HG03025 (cell line): ENCODE measurements around the gene DVL3.
"Not testable (repeated sequence)": the region's sequence is repeated elsewhere in the genome, so short reads cannot be mapped to it uniquely, and the experiment has no call there.

ENCODE experiments used
- ATAC-seq: cut with Tn5 transposase; IDR thresholded peaks from one replicate; pipeline ENCODE4 v1.9.1; 2021; ENCODE audit warnings: mild to moderate bottlenecking, moderate library complexity; ENCODE audit not compliant: unreplicated experiment, low FRiP score

Gene DVL3

DNA sequence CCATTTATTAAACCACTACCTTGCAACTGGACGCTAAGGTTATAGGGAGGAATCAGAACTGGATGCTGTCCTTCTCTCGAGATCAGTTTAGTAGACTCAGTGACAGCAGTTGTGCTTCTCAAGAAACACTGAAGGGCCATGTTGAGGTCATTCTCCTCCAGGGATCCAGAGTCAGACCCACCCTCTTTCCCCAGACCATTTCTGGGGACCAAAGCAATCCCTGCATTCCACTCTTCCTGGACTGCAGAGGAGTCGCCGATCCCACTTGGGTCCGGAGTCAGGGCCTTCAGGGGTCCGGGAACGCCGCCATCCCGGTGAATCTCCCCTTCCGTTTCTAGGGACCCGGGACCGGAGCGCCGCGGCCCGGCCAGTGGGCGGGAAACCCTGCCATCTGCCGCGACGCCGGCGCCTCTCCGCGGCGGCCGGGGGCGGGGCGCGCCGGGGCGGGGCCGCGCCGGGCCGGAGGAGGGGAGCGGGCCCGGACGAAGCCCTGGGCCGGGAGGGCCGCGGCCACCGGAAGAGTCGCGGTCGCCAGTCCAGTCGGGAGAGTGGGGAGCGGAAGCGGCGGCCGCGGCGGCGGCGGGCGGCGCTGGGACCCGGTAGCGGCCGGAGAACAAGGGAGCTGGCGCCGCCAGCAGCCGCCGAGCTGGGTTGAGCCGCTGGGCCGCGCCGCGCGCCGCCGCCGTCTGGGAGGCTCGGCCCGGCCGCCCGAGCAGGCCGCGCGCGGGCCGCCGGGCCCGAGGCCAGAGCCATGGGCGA is at the start of gene DVL3:
DVL3 (plus strand) TSS at position 493 of the 759 bp plus-strand sequence; CDS start at position 752, 259 bp downstream.
- ATAC-seq = peak; percentile 62

DNA sequence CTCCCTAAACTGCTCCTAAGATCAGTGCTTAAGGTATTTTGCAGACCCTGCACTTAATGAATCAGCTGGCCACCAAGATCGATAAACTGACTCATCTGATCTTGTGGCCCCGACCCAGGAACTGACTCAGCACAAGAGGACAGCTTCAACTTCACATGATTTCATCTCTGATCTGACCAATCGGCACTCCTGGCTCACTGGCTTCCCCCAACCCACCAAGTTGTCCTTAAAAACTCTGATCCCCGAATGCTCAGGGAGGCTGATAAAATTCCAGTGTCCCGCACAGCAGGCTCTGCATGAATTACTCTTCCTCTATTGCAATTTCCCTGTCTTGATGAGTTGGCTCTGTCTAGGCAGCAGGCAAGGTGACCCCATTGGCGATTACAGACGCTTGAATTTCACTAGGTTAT is 44.9 kb upstream of the DVL3 start:
- ATAC-seq = no peak

DNA sequence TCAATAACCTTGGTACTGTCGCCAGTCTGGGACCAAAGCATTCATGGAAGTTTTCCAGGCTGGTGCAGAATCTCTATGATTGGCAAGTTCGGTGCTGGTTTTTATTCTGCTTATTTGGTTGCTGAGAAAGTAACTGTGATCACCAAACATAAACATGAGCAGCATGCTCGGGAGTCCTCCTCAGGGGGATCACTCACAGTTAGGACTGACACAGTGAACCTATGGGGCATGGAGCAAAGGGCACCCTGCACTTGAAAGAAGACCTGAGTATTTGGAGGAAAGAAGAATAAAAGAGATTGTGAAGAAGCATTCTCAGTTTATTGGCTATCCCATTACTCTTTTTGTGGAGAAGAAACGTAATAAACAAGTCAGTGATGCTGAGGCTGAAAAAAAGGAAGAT is 39.2 kb upstream of the DVL3 start:
- ATAC-seq = no peak

DNA sequence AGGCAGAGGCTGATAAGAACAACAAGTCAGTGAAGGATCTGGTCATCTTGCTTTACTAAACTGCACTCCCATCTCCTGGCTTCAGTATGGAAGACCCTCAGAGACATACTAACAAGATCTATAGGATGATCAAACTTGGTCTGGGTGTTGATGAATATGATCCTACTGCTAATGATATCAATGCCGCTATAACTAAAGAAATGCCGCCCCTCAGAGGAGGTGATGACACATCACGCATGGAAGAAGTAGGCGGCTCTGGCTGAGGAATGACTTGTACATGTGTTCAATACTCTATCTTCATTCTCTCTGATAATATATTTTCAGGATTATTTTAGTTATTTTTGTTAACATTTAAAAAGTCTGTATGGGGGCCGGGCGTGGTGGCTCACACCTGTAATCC is 37.5 kb upstream of the DVL3 start:
- ATAC-seq = no peak

DNA sequence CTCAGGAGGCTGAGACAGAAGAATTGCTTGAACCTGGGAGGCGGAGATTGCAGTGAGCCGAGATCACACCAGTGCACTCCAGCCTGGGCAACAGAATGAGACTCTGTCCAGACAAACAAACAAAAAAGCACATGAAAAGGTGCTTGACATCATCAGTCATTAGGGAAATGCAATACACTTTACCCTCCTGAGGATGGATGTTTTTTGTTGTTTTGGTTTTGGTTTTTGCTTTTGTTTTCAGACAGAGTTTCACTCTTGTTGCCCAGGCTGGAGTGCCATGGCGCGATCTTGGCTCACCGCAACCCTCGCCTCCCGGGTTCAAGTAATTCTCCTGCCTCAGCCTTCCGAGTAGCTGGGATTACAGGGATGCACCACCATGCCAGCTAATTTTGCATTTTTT is 34.1 kb upstream of the DVL3 start:
- not testable (repeated sequence) for ATAC-seq

DNA sequence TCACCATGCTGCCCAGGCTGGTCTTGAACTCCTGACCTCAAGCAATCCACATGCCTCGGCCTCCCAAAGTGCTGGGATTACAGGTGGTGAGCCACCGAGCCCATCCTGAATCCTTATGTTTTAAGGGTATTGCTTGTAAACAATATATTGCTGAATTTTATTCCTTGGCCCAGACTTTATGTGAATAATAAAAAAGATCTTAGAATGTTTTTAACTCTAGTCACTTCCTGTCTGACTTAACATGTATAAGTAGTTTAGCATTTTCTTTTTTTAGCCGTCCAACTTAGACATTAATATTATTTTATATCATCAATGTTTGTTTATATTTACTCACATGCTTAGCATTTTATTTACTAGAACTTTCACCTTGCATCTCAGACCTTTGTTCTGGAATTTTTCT is 29.2 kb upstream of the DVL3 start:
- no peak for ATAC-seq

DNA sequence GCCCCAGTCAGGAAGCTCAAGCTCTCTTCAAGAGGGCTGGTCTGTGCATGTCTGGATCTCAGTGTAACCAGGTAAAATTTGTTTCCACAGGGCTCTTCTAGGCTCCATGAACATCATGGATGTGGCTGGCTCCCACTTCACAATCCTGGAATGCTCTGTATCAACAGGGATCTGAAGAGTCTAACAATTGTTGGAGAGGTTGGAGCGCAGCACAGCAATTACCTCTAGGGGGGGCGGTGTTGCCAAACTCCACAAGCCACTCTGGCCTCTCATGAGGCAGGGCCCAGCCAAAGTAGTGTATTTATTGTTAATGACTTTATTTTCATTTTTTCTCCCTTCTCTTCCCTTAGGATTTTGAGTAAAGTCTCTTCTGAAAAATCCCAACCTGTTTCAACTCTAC is 26.2 kb upstream of the DVL3 start:
- no peak for ATAC-seq

DNA sequence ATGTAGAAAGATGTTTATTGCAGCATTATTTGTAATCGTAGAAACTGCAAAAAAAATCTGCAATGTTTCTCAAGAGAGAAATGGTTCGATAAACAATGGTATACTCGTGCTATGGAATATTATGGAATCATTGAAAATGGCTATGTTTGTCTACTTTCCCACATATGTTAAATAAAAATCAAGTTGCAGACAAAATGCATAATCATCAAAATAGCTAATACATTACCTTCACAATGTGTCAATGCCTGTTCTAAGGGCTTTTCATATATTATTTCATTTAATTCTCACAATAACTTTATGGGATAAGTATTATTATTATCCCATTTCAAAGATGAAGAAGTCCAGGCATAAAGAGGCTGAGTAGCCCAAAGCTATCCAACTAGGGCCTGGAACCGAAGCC is 22.2 kb upstream of the DVL3 start:
- ATAC-seq = no peak

DNA sequence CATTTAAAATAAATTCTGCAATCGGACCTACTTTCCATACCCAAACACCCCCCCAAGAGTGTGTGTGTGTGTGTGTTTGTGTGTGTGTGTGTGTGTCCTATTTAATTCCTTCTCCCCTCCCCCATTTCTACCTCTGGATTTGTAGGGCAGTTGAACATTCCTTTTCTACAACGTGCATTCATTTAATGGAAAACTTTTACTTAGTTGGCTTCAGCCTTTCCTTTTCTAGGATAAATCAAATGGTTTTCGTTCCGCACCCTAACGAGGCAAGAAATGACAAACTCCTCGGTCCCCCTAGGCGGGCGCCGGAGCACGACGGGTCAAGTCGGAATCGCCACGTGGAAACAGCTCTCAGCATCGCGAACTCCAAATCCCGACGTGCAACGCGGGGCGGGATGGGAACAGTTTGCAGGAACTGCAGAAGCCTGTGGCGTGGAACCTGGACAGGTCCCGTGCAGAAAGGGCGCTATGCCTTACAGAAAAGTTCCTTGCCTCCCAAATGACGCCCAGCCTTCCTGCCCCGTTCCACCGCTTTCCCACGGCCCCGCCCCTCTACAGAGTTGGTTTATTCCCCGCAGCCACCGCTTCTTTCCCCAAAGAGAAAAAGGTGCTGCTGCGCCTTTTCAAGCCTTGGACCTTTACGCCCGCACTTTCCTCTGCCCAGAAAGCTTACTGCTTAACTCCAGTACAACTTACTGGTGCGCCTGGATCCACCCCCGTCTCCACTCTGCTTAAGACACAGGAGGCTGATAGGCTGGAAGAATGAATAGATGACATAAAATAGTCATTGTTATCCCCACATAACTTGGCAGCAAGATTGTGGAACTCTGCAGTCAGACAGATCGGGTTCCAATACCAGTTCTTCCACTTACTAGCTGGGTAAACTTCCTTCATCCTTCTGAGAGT is 21.1 kb upstream of the DVL3 start:
- peak; percentile 4 for ATAC-seq

DNA sequence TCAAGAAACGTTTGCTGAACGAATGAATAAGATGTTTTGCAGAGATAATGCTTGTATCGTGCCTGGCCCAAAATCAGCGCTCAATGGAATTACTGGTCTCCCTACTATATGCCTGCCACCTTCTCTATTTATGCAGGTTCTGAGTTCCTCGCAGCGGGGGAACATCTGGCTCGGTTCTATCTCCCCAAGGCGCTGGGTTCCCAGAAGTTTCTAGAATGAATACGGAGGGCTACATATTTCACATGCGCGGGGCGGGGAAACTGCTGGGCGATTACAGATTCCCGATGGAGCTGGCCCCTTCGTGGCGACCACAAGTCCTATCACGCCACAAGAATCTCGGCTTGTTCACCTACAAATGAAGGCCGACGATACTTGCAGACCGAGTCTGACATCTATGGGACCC is 20.4 kb upstream of the DVL3 start:
- ATAC-seq = peak; percentile 22

DNA sequence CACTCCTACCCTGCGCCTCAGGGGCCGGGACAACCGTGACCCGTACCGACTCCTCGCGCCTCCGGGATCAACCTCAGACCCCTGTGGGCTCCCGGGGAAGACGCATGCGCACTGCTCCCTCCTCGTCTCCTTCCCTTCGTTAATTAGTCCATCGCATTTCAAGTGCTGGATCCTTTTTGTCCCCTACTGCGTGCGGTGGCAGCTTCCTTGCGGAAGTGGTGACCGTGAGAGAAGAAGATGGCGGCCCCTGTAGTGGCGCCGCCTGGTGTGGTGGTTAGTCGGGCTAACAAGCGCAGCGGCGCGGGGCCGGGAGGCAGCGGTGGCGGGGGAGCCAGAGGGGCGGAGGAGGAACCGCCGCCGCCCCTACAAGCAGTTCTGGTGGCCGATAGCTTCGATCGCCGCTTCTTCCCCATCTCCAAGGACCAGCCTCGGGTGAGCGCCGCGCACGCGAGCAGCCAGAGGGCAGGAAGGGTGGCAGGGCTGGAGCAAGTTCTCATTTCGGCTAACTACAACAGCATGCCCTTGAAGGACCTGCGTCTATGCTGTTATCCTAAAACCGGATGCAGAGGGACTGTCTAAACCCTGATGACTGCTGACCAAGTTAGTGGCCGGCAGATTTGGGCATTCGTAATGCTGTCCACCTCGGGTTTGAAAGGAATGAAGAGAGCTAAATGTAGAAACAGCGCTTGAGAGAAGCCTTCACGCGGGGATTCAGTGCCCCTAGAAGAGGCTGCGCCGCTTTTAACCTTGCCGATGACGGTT is 19.8 kb upstream of the DVL3 start, which contains the start of gene EIF2B5:
EIF2B5 (plus strand) TSS at position 210 of the 762 bp plus-strand sequence; CDS start at position 238, 28 bp downstream.
- peak; percentile 88 for ATAC-seq

DNA sequence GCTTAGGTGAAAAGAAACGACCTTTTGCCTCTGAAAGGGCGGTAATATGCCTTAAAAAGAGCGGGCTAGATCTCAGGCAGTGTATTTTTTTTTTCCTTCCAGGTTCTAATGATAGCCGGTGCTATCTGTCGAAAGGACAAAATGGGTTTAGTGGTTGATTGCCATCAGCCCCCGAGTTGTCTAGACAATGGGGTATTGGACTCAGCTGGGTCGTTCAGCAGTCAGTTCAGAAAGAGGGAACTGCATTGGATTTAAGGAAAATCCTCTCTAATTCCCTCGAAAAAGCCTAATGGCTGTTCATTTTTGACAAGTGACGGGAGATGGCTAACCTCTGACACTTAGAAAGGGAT is 19.3 kb upstream of the DVL3 start:
- ATAC-seq = no peak

DNA sequence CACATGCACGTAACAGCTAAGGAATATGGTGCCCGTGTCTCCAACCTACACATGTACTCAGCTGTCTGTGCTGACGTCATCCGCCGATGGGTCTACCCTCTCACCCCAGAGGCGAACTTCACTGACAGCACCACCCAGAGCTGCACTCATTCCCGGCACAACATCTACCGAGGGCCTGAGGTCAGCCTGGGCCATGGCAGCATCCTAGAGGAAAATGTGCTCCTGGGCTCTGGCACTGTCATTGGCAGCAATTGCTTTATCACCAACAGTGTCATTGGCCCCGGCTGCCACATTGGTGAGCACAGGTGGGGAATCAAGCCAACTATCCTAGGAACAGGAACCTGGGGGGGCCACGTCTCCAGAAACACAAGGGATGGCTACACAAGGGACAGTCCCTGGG is 14.7 kb upstream of the DVL3 start:
- no peak for ATAC-seq

DNA sequence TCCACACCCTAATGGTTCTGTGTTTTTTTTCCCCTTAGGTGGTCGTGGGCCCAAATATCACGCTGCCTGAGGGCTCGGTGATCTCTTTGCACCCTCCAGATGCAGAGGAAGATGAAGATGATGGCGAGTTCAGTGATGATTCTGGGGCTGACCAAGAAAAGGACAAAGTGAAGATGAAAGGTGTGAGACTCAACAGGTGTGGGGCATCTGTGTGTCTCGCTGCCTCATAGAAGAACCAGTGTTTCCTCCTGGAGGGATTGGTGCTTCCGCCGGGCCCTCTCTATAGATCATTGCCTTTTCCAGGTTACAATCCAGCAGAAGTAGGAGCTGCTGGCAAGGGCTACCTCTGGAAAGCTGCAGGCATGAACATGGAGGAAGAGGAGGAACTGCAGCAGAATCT is 13.0 kb upstream of the DVL3 start:
- no peak for ATAC-seq

DNA sequence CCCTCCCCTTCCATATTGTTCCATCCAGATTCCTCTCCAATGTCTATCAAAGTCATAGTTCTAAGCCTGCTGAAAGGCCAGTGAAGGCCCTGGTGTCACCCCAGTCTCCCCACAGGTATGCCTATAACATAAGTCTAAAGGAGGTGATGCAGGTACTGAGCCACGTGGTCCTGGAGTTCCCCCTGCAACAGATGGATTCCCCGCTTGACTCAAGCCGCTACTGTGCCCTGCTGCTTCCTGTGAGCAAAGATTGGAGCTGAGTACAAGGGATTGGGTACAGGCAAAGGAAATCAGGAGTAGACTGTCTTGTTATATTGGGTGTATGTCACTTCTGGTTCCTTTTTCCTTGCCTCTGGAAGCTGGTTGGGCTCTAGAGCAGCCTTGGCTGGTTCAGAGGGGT is 11.8 kb upstream of the DVL3 start:
- no peak for ATAC-seq

DNA sequence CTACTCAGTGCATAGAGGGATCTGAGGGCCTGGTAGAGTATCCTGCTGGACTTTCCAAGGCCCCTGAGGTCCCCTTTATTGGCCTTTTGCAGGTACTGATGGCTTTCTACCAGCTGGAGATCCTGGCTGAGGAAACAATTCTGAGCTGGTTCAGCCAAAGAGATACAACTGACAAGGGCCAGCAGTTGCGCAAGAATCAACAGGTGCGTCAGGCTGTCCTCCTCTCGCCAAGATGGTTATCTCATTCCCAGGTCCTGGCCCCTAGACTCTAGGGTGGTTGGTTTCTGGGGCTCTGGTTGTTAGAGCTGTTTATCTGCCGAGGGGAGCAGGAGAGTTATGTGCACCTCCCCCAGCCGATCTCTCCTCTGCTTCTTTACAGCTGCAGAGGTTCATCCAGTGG is 10.7 kb upstream of the DVL3 start:
- no peak for ATAC-seq

DNA sequence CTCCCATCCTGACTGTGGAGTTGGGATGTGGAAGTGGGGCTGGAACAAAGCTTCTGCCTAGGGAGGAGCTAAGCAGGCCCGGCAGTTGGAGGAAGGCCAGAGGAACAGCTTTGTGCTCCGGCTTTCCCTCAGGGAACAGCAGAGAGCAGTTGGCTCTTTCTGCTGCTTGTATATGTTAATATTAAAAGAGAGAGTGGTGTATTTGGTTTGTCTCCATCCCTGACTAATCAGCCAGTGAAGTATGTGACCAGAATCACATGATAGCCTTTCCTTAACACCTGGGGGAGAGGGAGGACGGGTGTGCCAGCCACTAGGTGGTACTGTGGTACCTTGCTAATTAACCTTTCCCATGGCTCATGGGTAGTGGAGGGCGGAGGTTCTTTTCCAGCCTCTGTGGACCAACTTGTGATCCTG is 10.1 kb upstream of the DVL3 start:
- no peak for ATAC-seq

DNA sequence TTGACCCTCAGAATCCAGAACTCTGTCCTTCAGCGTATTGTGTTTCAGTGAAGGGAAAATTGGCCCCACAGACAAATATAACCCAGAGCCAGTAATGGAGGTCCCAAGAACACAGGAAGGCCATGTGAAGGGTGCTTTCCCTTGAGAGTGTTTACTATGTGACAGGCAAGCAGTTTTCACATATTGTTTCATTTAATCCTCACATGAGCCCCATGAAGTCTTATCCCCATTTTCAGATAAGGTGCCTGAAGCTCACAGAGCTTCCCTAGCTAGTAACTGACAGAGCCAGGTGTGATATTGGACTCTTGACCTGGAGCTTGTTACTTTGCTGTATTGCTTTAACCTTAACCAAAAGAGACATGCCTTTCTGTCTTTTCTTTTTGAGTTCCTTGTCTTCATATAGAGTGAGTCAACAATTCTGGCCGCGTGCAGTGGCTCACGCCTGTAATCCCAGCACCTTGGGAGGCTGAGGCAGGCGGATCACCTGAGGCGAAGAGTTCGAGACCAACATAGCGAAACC is 9.4 kb upstream of the DVL3 start:
- no peak for ATAC-seq

DNA sequence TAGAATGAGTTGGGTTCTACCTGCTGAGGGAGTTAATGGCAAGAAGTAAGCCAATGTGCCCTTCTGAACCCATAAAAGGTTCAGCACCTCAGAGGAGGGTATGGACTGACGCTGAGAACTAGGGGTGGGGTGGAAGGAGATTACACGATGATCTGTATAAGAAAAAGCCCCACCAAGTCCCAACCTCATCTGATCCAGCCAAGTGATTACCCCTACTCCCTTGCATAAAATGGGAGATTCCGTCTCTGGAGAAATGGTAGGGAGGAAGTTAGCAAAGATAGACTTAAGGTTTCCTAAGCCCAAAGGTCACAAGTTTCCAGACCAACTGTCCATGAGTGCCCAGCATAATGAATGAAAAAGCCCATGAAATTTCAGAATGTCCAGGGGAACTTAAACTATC is 7.1 kb upstream of the DVL3 start:
- no peak for ATAC-seq

DNA sequence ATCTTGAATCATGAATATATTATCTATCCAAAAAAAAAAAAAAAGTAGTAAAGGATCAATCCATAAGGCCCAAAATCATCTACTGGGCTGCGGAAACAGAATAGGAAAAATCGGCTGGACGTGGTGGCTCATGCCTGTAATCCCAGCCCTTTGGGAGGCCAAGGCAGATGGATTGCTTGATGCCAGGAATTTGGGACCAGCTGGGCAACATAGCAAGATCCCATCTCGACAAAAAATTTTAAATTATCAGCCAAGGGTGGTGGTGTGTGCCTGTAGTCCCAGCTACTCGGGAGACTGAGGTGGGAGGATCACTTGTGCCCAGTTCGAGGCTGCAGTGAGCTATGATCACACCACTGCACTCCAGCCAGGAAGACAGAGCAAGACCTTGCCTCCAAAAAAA is 6.1 kb upstream of the DVL3 start:
- no peak for ATAC-seq

DNA sequence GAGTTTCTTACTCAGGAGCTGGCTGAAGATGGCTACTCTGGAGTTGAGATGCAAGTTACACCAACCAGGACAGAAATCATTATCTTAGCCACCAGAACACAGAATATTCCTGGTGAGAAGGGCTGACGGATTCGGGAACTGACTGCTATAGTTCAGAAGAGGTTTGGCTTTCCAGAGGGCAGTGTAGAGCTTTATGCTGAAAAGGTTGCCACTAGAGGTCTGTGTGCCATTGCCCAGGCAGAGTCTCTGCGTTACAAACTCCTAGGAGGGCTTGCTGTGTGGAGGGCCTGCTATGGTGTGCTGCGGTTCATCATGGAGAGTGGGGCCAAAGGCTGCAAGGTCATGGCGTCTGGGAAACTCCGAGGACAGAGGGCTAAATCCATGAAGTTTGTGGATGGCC is 5.4 kb upstream of the DVL3 start:
- not testable (repeated sequence) for ATAC-seq
